ENCODE measurements around the gene TEC. TPM values are rescaled to one million over a fixed set of nuclear protein-coding genes. Genes with fewer than 3 reads are reported as not detected.

The TEC gene
- polyA plus RNA-seq, 1 of the 3 experiments (the other 2 are of a cell fraction) = 0.85 TPM

- Histone ChIP-seq H2AFZ (ENCODE audit: low read depth) (no peak overlapping the region), H3K4me1 (ENCODE audit: control insufficient read depth in 1 of 2, insufficient read depth in 2 of 2, low read depth in 1 of 2, low read length in 1 of 2) (no peaks in the 10 kb centered on the region), H4K20me1 (ENCODE audit: insufficient read depth) (no peaks in the 10 kb centered on the region), H3K4me3 (ENCODE audit: low read depth in 2 of 2, low read length in 1 of 2) (no peak overlapping the region), H3K27ac (ENCODE audit: low read depth in 2 of 2, low read length in 1 of 2) (no peak overlapping the region), H3K4me2 (no peak overlapping the region), H3K79me2 (ENCODE audit: insufficient read depth) (no peaks in the 10 kb centered on the region), H3K9me2 (0 out of 2 replicates have a peak, but pooled peaks cover 4% of the 10 kb centered on the region), H3K27me3 (ENCODE audit: insufficient read depth) (no peaks in the 10 kb centered on the region), H3F3A (replicated peaks; ENCODE audit: insufficient read depth) (no peaks in the 10 kb centered on the region), H3K9me3 (no peaks in the 10 kb centered on the region), H3K9ac (no peak overlapping the region), H3K36me3 (replicated peaks in 1 of 2; ENCODE audit: control insufficient read depth in 1 of 2, insufficient read depth in 2 of 2, low read length in 1 of 2) (no peaks in the 10 kb centered on the region)
- DNase-seq = no peak
- 82% methylated on average over 2 of the region's 2 CpGs for WGBS (ENCODE audit: low lambda C conversion rate)
- ChIA-PET CTCF (no interaction called here), POLR2A (no interaction called here)
- TF ChIP-seq, protein P1, sequence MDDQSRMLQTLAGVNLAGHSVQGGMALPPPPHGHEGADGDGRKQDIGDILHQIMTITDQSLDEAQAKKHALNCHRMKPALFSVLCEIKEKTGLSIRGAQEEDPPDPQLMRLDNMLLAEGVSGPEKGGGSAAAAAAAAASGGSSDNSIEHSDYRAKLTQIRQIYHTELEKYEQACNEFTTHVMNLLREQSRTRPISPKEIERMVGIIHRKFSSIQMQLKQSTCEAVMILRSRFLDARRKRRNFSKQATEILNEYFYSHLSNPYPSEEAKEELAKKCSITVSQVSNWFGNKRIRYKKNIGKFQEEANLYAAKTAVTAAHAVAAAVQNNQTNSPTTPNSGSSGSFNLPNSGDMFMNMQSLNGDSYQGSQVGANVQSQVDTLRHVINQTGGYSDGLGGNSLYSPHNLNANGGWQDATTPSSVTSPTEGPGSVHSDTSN (IDR thresholded peaks at IDR 0.05) = no peak
- TF ChIP-seq, protein P2, sequence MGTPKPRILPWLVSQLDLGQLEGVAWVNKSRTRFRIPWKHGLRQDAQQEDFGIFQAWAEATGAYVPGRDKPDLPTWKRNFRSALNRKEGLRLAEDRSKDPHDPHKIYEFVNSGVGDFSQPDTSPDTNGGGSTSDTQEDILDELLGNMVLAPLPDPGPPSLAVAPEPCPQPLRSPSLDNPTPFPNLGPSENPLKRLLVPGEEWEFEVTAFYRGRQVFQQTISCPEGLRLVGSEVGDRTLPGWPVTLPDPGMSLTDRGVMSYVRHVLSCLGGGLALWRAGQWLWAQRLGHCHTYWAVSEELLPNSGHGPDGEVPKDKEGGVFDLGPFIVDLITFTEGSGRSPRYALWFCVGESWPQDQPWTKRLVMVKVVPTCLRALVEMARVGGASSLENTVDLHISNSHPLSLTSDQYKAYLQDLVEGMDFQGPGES (IDR thresholded peaks at IDR 0.05; ENCODE audit: low read depth, low read length) = no peak
- TF ChIP-seq RCOR1 (IDR thresholded peaks at IDR 0.05; ENCODE audit: low read length) (no peak), RFX5 (IDR thresholded peaks at IDR 0.05; ENCODE audit: low read length) (no peak), JUND (IDR thresholded peaks at IDR 0.05) (no peak), EP300 (IDR thresholded peaks at IDR 0.05; ENCODE audit: borderline replicate concordance in 1 of 2, low read depth in 1 of 2, low read length in 1 of 2) (no peak), MEF2A (IDR thresholded peaks at IDR 0.05; ENCODE audit: borderline replicate concordance, low read depth) (no peak), MXI1 (IDR thresholded peaks at IDR 0.05; ENCODE audit: low read depth, low read length) (no peak), RXRA (IDR thresholded peaks at IDR 0.05; ENCODE audit: borderline replicate concordance, low read depth) (no peak)
Observed at GRCh38 chr4:48234575-48234974, 35.1 kb downstream of the TEC start.

DNA sequence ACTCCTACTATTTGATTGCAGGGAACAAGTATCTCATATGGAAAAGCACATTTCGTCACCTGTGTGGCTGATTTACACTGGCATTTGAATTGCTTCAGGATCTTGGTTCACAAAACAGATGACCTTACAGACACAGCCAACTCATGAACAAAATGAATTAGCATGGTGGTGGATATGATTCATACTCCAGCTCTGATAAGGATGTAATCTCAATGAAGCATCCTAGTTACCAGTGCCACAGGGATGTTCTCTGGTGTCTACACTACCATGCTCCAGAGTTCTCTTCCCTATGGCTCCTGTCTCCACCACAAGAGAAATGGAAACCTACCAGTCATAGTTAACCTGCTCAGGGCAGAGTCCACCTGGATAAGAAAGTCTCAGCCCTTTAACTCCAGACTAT, 40.7 kb downstream of the TEC start:
- no peaks in the 10 kb centered on the region for H4K20me1 ChIP-seq (ENCODE audit: insufficient read depth)
- DNase-seq = peak; percentile 12
- no peak overlapping the region for H3K9ac ChIP-seq
- H3F3A ChIP-seq (replicated peaks; ENCODE audit: insufficient read depth) = peaks cover 5% of the 10 kb centered on the region
- H3K9me2 ChIP-seq = no peaks in the 10 kb centered on the region
- H3K27ac ChIP-seq (ENCODE audit: low read depth in 2 of 2, low read length in 1 of 2) = no peak overlapping the region
- no peaks in the 10 kb centered on the region for H3K27me3 ChIP-seq (ENCODE audit: insufficient read depth)
- no peaks in the 10 kb centered on the region for H3K36me3 ChIP-seq (replicated peaks in 1 of 2; ENCODE audit: control insufficient read depth in 1 of 2, insufficient read depth in 2 of 2, low read length in 1 of 2)
- no peaks in the 10 kb centered on the region; a peak in 1 of 4 replicates for H3K4me1 ChIP-seq (ENCODE audit: control insufficient read depth in 1 of 2, insufficient read depth in 2 of 2, low read depth in 1 of 2, low read length in 1 of 2)
- ChIA-PET CTCF (no interaction called here), POLR2A (no interaction called here)
- no peaks in the 10 kb centered on the region for H3K9me3 ChIP-seq
- H3K79me2 ChIP-seq (ENCODE audit: insufficient read depth) = no peaks in the 10 kb centered on the region
- H3K4me2 ChIP-seq = no peak overlapping the region
- TF ChIP-seq SMC3 (IDR thresholded peaks at IDR 0.05; ENCODE audit: low read depth, low read length) = no peak
- TF ChIP-seq REST (IDR thresholded peaks at IDR 0.05; ENCODE audit: low read depth, low read length) = no peak
- TF ChIP-seq MEF2A (IDR thresholded peaks at IDR 0.05; ENCODE audit: borderline replicate concordance, low read depth) = no peak
- 0 out of 2 replicates have a peak, but pooled peaks have one; percentile 20 for TF ChIP-seq FOSL2 (IDR thresholded peaks at IDR 0.05; ENCODE audit: borderline replicate concordance, low read depth)
- no peak overlapping the region for H2AFZ ChIP-seq (ENCODE audit: low read depth)
- H3K4me3 ChIP-seq (ENCODE audit: low read depth in 2 of 2, low read length in 1 of 2) = no peak overlapping the region
- 85% methylated on average over 1 of the region's 1 CpG for WGBS (ENCODE audit: low lambda C conversion rate)

All from SK-N-SH (cell line).